Neuron (in vitro differentiated cells): ENCODE measurements around the gene DSCAML1.

Experiments
- H2AFZ ChIP-seq: one replicate; pipeline ENCODE4 v1.6.1; 2013; ENCODE audit warnings: low read depth, mild to moderate bottlenecking, inconsistent platforms, low read length, moderate library complexity
- H3K27me3 ChIP-seq: one replicate; pipeline ENCODE4 v1.6.1; 2013; ENCODE audit warnings: low read length; ENCODE audit not compliant: insufficient read depth
- H3K36me3 ChIP-seq: one replicate; pipeline ENCODE4 v1.6.1; 2013; ENCODE audit warnings: low read length; ENCODE audit not compliant: insufficient read depth
- H3K4me1 ChIP-seq: one replicate; pipeline ENCODE4 v1.6.1; 2013; ENCODE audit warnings: low read length; ENCODE audit not compliant: insufficient read depth
- H3K4me3 ChIP-seq: 2 replicates; pipeline ENCODE4 v1.5.1; 2013; ENCODE audit warnings: mild to moderate bottlenecking, low read length, moderate library complexity
- H3K9me3 ChIP-seq: one replicate; pipeline ENCODE4 v1.6.1; 2013; ENCODE audit warnings: low read length

The DSCAML1 gene, protein sequence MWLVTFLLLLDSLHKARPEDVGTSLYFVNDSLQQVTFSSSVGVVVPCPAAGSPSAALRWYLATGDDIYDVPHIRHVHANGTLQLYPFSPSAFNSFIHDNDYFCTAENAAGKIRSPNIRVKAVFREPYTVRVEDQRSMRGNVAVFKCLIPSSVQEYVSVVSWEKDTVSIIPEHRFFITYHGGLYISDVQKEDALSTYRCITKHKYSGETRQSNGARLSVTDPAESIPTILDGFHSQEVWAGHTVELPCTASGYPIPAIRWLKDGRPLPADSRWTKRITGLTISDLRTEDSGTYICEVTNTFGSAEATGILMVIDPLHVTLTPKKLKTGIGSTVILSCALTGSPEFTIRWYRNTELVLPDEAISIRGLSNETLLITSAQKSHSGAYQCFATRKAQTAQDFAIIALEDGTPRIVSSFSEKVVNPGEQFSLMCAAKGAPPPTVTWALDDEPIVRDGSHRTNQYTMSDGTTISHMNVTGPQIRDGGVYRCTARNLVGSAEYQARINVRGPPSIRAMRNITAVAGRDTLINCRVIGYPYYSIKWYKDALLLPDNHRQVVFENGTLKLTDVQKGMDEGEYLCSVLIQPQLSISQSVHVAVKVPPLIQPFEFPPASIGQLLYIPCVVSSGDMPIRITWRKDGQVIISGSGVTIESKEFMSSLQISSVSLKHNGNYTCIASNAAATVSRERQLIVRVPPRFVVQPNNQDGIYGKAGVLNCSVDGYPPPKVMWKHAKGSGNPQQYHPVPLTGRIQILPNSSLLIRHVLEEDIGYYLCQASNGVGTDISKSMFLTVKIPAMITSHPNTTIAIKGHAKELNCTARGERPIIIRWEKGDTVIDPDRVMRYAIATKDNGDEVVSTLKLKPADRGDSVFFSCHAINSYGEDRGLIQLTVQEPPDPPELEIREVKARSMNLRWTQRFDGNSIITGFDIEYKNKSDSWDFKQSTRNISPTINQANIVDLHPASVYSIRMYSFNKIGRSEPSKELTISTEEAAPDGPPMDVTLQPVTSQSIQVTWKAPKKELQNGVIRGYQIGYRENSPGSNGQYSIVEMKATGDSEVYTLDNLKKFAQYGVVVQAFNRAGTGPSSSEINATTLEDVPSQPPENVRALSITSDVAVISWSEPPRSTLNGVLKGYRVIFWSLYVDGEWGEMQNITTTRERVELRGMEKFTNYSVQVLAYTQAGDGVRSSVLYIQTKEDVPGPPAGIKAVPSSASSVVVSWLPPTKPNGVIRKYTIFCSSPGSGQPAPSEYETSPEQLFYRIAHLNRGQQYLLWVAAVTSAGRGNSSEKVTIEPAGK (N-terminal part only)

DNA sequence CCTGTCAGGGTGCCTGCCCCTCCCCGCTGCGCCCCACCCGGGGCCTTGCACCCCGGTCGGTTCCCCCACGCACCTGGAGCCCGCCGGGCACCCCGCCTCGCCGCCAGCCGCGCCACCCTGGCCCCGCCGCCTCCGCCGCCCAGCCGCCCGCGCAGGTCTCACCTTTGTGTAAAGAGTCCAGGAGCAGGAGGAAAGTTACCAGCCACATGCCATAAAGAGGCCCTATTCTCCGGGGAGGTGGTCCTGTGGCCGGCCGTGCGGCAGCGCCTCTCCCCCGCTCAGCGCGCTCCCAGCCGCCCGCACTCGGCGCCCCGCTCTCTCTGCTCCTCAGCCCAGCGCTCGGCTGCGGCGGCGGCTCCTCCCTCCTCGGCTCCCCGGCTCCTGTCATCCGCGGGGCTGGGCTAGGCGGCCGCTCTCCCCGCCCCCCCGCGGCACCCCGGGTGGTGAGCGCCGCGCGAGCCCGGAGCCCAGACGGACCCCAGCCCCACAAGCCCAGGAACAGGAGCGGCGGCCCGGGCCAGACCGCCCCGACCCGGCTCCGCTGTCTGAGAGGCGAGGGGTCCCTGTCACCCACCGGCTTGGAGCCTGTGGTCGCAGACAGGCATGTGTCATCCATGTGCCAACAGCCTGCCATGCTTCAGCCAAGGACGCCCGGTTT is at the start of gene DSCAML1:
Gene DSCAML1 (minus strand): TSS at position 345 of the 658 bp plus-strand sequence. CDS start 137 bp downstream, at position 208.
- H2AFZ ChIP-seq: no peak within 1 kb of the TSS
- no peak within 1 kb of the TSS for H3K4me3 ChIP-seq
- no peaks in the 10 kb centered on the region for H3K36me3 ChIP-seq
- H3K4me1 ChIP-seq: no peaks in the 10 kb centered on the region
- no peaks in the 10 kb centered on the region for H3K9me3 ChIP-seq
- H3K27me3 ChIP-seq: peaks cover 88% of the 10 kb centered on the region

DNA sequence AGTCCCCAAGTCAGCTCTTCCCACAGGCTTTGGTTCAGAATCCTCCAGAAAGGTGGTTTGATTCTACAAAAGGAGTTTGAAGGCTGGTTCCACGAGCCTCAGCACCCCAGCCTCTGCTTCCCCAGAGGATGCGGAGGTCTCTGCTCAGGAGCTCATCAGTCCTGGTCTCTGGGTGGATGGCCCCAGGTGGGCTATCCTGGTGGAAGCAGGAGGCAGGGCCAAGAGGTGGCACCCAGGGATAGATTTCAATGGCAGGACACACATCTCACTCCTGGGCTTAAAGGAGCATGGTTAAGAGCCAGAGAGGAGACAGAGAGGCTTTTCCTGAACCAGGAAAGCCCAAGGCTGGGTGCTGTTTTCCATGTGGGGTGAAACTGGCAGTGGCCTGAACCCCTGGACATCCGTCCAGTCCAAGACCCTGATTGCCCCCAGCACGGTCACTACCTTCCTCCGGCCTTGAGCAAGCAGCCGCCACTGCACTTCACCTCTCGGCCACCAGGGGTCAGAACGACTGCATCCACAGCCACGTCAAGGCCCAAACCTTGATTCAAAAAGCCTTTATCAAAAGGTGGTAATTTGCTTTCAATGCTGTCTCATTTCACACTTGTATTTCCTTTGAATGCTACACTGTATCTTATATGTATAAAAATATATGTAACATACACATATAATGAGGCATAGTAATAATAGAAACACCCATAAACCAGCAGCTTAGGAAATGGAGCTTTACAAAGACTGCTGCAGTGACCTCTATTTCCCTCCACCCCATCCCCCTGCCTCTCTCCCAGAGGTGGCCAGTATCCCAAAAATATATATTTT is 46.9 kb upstream of the DSCAML1 start:
- Histone ChIP-seq H2AFZ (no peak overlapping the region), H3K4me3 (no peak overlapping the region), H3K36me3 (peaks cover 10% of the 10 kb centered on the region), H3K27me3 (no peaks in the 10 kb centered on the region), H3K4me1 (no peaks in the 10 kb centered on the region), H3K9me3 (no peaks in the 10 kb centered on the region)

DNA sequence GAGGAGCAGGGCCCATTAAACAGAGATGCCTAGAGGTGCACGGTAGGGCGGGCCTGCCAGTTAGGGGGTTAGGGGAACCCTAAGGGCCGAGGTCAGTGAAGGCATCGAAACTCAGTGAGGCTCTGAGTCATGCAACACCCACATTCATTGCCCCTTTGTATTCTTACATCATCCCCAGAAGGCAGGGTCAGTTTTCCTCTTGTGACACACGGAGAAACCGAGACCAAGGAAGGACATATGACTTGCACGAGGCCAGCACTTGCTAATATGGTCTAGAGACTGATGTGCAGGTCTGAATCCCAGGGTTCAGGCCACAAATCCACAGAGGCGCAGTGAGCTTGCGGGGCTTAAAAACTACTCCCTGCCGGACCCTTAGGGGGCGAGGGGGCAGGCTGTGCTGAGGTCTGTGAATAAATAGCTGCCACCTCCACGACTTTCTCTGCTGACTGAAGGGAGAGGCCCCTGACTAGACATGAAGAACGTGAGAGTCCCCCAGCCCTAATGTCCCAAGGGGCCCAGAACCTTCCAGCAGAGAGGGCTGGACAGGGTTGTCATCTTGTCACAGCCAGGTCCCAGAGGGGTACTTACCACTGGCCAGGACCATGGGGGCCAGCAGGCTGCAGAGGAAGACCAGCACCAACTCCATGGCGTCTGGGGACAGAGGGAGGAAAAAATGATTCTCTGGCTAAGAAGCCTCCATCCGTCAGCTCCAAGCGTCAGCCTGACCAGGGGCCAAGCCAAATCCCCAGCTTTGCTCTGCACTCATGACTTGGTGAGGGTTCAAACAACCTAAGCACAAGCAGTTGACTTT is 45.3 kb upstream of the DSCAML1 start:
- Histone ChIP-seq H2AFZ (no peak overlapping the region), H3K4me1 (no peaks in the 10 kb centered on the region), H3K9me3 (no peaks in the 10 kb centered on the region), H3K4me3 (no peak overlapping the region), H3K27me3 (no peaks in the 10 kb centered on the region), H3K36me3 (peaks cover 14% of the 10 kb centered on the region)

DNA sequence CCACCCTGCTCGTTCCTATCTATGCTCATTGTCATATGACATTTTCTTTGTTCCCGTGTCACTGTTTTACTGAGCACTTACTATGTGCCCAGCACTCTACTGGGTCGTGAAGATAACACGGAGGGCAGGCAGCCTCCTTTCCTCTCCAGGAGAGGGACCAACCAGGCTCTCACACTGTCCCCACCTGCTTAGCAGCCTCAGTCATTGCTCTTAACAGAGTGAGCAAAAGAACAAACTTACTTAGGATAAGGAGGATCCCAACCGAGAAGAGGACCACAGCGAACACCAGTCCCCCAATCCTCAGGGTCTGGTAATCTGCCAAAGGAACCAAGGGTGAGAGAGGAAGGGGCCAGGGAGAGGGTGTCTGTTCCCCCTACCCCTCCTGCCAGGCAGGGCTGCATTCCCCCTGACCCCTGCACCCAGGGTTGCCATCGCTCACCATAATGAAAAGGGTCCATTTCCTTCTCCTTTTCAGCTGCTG is 44.6 kb upstream of the DSCAML1 start:
- H3K27me3 ChIP-seq: no peaks in the 10 kb centered on the region
- H3K36me3 ChIP-seq: peaks cover 14% of the 10 kb centered on the region
- H3K4me1 ChIP-seq: no peaks in the 10 kb centered on the region
- no peak overlapping the region for H2AFZ ChIP-seq
- H3K9me3 ChIP-seq: no peaks in the 10 kb centered on the region
- H3K4me3 ChIP-seq: no peak overlapping the region

DNA sequence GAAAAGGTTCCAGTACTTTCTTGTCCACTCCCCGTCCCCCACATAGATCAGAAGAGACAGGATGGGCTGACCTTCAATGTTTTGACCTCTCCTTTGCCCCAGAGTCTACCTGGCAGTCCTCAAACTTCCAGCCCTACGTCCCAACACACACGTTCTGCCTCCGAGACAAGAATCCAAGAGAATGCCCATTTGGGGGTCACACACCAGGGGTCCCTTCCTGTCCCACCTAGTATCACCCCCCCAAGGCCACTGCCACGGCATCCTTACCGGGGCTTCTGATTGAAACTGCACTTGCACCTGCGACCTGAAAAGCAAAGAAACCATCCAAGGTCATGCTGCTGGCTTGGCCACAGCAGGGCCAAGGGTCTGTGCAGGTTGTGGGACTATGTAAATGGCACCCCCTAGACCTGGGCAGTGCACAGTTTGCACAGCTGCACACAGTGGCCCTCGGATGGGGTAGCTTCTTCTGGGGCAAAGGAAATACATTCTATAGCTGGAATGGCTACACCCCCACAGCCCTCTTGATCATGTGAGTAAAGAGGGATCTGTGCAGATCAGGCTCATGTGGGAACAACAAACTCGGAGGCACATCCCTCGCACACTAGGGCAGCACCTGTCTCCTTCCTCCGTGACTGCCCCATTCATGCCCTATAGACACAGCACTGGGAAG is 44.0 kb upstream of the DSCAML1 start:
- Histone ChIP-seq H3K9me3 (no peaks in the 10 kb centered on the region), H2AFZ (no peak overlapping the region), H3K4me1 (no peaks in the 10 kb centered on the region), H3K4me3 (no peak overlapping the region), H3K36me3 (peaks cover 14% of the 10 kb centered on the region), H3K27me3 (no peaks in the 10 kb centered on the region)

DNA sequence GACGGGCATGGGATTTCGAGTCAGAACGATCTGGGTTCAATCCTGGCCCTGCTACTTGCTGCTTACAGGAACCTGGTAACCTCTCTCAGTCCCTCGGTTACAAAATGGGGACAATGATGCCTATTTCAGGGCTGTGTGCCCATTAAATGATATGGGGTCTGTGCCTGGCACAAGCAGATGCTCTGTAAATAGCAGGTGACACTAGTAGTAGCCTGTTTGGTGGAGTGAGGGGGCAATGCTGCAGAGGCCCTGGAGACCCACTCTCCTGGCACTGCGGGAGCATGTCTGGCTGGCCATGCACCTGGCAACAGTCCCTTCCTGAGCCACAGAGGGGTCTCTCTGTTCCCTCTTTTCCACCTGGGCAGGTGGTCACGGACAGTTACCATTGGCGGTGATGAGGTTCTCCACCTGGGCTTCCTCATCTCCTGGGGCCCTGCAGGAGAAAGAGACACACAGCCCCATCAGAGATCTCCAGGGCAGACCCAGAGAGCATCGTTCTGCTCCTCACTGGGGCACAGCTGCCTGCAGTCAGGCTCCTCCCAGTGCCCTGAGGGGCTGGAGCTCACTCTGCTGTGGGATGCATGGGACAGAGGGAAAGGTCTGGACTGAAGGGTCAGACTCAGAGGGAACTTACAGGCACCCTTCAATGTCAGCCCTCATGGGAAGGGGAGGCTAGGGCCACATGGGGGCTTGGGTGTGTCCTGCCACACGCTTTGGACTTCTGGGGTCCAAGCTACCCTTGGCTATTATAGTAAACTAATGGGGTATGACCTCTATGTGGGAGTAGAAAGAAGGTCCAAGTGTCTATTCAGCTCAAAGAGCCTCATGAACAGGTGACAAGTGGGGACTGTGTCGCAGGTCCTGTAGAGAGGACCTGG is 43.2 kb upstream of the DSCAML1 start:
- H3K27me3 ChIP-seq: no peaks in the 10 kb centered on the region
- peaks cover 14% of the 10 kb centered on the region for H3K36me3 ChIP-seq
- no peaks in the 10 kb centered on the region for H3K9me3 ChIP-seq
- no peak overlapping the region for H3K4me3 ChIP-seq
- no peaks in the 10 kb centered on the region for H3K4me1 ChIP-seq
- no peak overlapping the region for H2AFZ ChIP-seq

DNA sequence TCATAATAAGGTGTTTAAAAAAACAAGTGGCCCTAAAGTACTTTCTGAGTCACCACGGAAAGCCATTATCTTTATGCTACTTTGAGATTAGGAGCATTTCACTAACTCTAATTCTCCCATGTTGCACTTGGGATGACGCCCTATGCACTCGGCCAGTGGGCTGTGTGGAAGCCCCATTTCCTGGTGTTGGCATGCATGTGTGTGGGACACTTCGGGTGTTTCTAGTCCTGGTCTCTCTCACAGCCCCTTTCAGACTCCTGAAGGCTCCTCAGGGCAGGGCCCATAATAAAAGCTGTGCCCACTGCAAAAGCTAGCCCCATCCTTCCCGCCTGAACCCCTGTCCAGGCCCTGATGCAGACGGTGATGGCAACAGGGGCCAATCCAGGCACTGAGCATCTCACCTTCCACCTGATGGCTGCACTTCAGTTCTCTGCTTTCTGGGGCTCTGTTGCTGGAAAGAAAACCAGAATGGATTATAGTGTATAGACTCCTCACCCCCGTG is 42.4 kb upstream of the DSCAML1 start:
- no peaks in the 10 kb centered on the region for H3K9me3 ChIP-seq
- no peaks in the 10 kb centered on the region for H3K4me1 ChIP-seq
- no peak overlapping the region for H2AFZ ChIP-seq
- no peak overlapping the region for H3K4me3 ChIP-seq
- no peaks in the 10 kb centered on the region for H3K27me3 ChIP-seq
- peaks cover 14% of the 10 kb centered on the region for H3K36me3 ChIP-seq

DNA sequence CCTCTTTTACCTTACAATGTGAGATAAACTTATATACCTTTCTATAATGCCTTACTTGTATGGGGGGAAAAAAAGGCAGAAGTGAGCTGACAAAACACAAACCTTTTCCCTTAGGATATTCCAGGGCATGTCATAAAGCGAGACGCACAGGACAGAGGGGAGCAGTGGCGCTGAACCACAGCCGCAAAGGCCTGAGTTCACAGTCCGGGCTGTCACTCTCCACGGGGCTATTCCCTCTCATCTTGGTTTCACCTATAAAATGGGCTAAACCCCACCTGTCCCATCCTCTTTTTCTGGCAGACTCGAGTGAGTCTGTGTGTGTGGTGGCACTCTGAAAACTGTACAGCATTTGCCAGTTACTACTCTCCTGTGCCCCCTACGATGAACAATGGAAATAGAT is 41.9 kb upstream of the DSCAML1 start:
- no peaks in the 10 kb centered on the region for H3K9me3 ChIP-seq
- no peak overlapping the region for H3K4me3 ChIP-seq
- H2AFZ ChIP-seq: no peak overlapping the region
- H3K27me3 ChIP-seq: no peaks in the 10 kb centered on the region
- H3K4me1 ChIP-seq: no peaks in the 10 kb centered on the region
- H3K36me3 ChIP-seq: peaks cover 14% of the 10 kb centered on the region

DNA sequence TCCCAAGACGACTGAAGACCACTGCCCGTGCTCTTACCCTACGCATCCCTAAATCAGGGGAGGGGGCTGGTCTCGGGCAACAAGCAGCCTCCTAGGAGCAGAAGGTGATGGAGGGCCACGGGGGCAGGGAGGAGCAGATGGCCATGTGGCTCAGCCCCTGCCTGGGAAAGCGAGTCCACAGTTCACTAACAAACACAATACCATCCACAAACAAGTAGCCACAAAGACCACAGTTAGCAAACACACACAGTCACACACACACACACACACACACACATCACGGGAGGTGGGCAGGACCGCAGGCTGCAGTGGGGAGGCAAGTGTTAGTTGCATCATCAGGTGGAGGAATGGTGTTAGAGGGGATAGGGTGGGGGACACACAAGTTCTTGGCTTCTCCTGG is 40.8 kb upstream of the DSCAML1 start:
- Histone ChIP-seq H3K27me3 (no peaks in the 10 kb centered on the region), H3K9me3 (no peaks in the 10 kb centered on the region), H3K4me3 (no peak overlapping the region), H3K36me3 (peaks cover 14% of the 10 kb centered on the region), H2AFZ (no peak overlapping the region), H3K4me1 (no peaks in the 10 kb centered on the region)

DNA sequence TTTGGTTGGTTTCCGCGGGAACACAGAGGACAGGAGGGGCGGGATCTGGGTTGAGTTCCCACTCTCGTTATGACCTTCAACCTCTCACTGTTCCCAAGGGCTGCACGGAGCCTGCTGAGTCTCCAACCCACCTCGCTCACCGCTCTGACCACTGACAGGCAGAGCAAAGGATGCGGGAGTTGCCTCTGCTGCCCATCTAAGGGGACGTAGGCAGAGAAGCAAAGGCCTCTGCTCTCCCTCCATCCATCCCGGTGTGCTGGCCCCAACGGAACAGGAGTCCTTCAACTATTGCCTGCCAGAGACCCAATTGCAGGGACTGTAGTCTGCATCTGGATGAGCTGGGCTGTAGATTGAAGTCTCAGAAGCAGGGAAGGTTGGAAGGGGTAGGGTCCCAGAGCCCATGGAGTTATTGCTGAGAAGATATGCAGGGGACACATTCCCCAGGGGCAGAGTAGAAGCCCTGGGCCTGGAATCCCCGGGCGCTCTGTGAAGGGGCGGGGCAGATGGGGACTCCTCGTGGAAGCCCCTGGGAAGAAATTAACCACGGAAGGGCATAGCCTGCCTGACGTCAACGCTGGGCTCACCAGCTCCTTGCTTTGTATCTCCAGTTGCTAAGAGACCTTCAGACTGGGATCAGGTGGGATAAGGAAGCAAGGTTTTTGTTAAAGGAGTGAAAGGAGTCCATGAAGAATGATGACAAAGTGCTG is 40.2 kb upstream of the DSCAML1 start:
- H3K4me3 ChIP-seq: no peak overlapping the region
- H2AFZ ChIP-seq: no peak overlapping the region
- H3K36me3 ChIP-seq: peaks cover 14% of the 10 kb centered on the region
- H3K9me3 ChIP-seq: no peaks in the 10 kb centered on the region
- no peaks in the 10 kb centered on the region for H3K4me1 ChIP-seq
- H3K27me3 ChIP-seq: no peaks in the 10 kb centered on the region
